CD4-positive, alpha-beta T cell (primary cell): ENCODE measurements around the gene KRT6B. TPM values are rescaled to one million over a fixed set of nuclear protein-coding genes. Genes with fewer than 3 reads are reported as not detected.

Experiments
- ATAC-seq: fragments of 200-7000 bp; cut with Tn5 transposase; one replicate; pipeline ENCODE4 v1.10.0; 2022; ENCODE audit warnings: mild to moderate bottlenecking; ENCODE audit not compliant: poor library complexity
- CTCF ChIA-PET: fragments of 350-600 bp; sonication (Branson Sonifier 250); formaldehyde crosslinking; loops from one replicate; lab custom pipeline; 2021; ENCODE audit warnings: antibody characterized with exemption, inconsistent platforms; lab: Charles Lee
- POLR2A ChIA-PET: fragments of 350-600 bp; sonication (Branson Sonifier 250); formaldehyde crosslinking; loops from one replicate; lab custom pipeline; 2021; ENCODE audit warnings: antibody characterized with exemption, inconsistent platforms; lab: Charles Lee
- DNase-seq, 14 experiments: peaks; one replicate each; pipeline ENCODE4 v3.0.0-alpha.2; 2013 to 2020; ENCODE audit warnings: mixed read lengths in 2 of 14
- H3K27ac ChIP-seq, 2 donors: one replicate each; pipeline versions ENCODE4 v1.5.1 to v1.7.0; 2013; ENCODE audit warnings: low read length in 2 of 2, low read depth in 1 of 2, mild to moderate bottlenecking in 1 of 2
- H3K27me3 ChIP-seq, 2 experiments: 1 replicate in 1 of 2; 2 replicates in 1 of 2; pipeline versions ENCODE4 v1.6.1 to v1.7.0; 2013; ENCODE audit warnings: low read length in 2 of 2, control low read depth in 1 of 2, mild to moderate bottlenecking in 1 of 2, moderate library complexity in 1 of 2; ENCODE audit not compliant: insufficient read depth in 2 of 2, control insufficient read depth in 1 of 2
- H3K36me3 ChIP-seq: one replicate; pipeline ENCODE4 v1.6.1; 2013; ENCODE audit warnings: low read length, control low read depth; ENCODE audit not compliant: insufficient read depth
- H3K4me1 ChIP-seq: one replicate; pipeline ENCODE4 v1.6.1; 2013; ENCODE audit warnings: low read length, control low read depth; ENCODE audit not compliant: insufficient read depth
- H3K4me3 ChIP-seq: one replicate; pipeline ENCODE4 v1.5.1; 2013; ENCODE audit warnings: mild to moderate bottlenecking, low read length, moderate library complexity
- H3K9me3 ChIP-seq, 2 experiments: 1 replicate in 1 of 2; 2 replicates in 1 of 2; pipeline versions ENCODE4 v1.6.1 to v1.7.0; 2013; ENCODE audit warnings: low read length in 2 of 2, mild to moderate bottlenecking in 2 of 2, control low read depth in 1 of 2, moderate library complexity in 1 of 2; ENCODE audit not compliant: control insufficient read depth in 1 of 2, insufficient read depth in 1 of 2
- H3K27ac Mint-ChIP-seq: one replicate; pipeline ENCODE4 v1.8.0; 2020; ENCODE audit warnings: mixed read lengths
- H3K27me3 Mint-ChIP-seq: one replicate; pipeline ENCODE4 v1.8.0; 2021; ENCODE audit warnings: mixed read lengths
- H3K36me3 Mint-ChIP-seq: one replicate; pipeline ENCODE4 v1.8.0; 2021; ENCODE audit warnings: low read depth, mixed read lengths
- H3K4me1 Mint-ChIP-seq: one replicate; pipeline ENCODE4 v1.8.0; 2021; ENCODE audit warnings: low read depth, mixed read lengths
- H3K4me3 Mint-ChIP-seq: one replicate; pipeline ENCODE4 v1.8.0; 2020; ENCODE audit warnings: mild to moderate bottlenecking, mixed read lengths
- H3K9me3 Mint-ChIP-seq: one replicate; pipeline ENCODE4 v1.8.0; 2020; ENCODE audit warnings: mixed read lengths
- CTCF ChIP-seq: fragments of 200-600 bp; IDR thresholded peaks from one replicate; pipeline ENCODE4 v1.8.0; 2022; ENCODE audit warnings: antibody characterized with exemption, mild to moderate bottlenecking
- intact Hi-C, 2 experiments: fragments of 100-400 bp; cut with DNase I in 1 of 2; cut with micrococcal nuclease in 1 of 2; formaldehyde crosslinking; loops; one replicate each; pipeline versions ENCODE4 v1.15.1 to v1.9.0; 2023 to 2025; cut with DNase I, micrococcal nuclease
- total RNA-seq, 174 experiments: library from RNA in 2 of 174; stranded (reverse) in 2 of 174; gene quantifications; one replicate each; pipeline ENCODE4 v1.2.3 and lab custom pipeline; 2021 to 2026

KRT6B gene
- total RNA-seq, 2 experiments from 2014 or later = not detected

DNA sequence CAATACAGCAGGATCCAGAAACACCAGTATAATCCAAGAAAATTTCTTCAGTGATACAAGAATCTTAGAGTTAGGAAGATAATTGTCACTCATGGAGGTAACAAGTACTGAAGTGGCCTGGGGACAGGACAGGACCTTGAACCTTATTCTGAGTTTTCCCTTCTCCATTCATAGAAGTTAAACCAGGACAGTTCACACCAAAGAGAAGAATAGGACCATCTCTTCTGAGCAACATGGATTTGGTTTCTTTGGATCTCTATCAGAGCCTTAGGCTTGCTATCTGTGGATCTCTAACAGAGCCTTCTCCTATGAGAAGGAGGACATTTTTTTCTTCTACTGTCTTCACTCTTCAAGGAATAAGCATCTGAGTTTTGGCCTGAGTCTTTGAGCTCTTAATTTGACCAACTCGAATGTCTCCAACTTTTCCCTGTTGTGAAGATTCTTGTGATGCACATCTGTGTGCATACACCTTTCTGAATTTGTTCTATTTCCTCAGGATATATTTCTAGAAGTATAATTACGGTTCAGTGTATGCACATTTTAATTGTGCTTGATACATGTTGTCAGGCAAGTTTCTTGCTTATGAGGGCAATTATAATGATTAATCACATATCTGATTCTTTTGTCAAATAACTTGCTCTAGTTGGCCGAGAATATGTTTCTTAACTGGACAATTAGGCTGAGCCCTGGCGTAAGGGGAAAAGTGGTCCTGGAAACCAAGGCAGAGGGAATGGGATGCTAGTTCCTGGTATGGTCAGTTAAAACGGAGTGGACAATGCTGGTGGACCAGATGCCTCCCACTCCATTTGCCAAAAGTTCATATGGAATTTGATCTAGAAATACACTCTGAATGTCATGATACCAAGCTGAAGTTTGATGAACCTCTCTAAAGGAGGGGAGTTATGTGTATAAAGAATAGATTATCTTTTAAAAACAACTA is 34.5 kb upstream of the KRT6B start:
- peaks cover 0 to 3% of the 10 kb centered on the region in 2 experiments for H3K27me3 ChIP-seq
- Mint-ChIP-seq H3K27ac (no peak overlapping the region), H3K9me3 (peaks cover 7% of the 10 kb centered on the region), H3K36me3 (no peaks in the 10 kb centered on the region), H3K27me3 (peaks cover 69% of the 10 kb centered on the region), H3K4me1 (no peaks in the 10 kb centered on the region), H3K4me3 (no peak overlapping the region)
- H3K4me3 ChIP-seq = no peak overlapping the region
- no peaks in the 10 kb centered on the region for H3K36me3 ChIP-seq
- DNase-seq = no peak
- no peak for ATAC-seq
- H3K27ac ChIP-seq = no peak overlapping the region
- no peak for TF ChIP-seq CTCF
- intact Hi-C loops = no loop called here
- POLR2A ChIA-PET = no interaction called here
- no peaks in the 10 kb centered on the region for H3K4me1 ChIP-seq
- CTCF ChIA-PET = no interaction called here
- H3K9me3 ChIP-seq = peaks cover 0 to 9% of the 10 kb centered on the region in 2 experiments

DNA sequence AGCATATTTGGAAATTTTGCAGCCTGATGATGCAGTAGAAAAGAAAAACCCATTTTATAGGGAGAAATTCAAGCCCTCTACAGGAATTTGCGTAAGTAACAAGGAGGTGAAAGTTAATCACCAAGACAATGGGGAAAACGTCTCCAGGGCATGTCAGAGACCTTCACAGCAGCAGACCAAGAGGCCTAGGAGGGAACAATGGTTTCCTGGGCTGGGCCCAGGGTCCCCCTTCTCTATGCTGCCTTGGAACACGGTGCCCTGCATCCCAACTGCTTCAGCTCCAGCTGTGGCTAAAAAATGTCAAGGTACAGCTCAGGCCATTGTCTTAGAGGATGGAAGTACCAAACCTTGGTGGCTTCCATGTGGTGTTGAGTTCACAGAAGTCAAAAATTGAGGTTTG is 28.1 kb upstream of the KRT6B start:
- no peaks in the 10 kb centered on the region for H3K36me3 Mint-ChIP-seq
- peaks cover 35% of the 10 kb centered on the region for H3K27me3 Mint-ChIP-seq

DNA sequence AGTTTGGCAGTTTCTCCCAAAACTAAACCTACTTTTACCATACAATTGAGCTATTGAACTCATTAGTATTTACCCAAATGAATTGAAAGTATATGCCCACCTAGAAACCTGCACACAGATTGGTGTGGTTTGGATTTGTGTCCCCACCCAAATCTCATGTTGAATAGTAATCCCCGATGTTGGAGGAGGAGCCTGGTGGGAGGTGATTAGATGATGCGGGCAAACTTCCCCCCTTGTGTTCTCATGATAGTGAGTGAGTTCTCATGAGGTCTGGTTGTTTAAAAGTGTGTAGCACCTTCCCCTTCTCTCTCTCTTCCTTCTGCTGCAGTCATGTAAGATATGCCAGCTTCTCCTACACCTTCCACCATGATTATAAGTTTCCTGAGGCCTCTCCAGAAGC is 25.7 kb upstream of the KRT6B start:
- no peaks in the 10 kb centered on the region for H3K9me3 ChIP-seq
- DNase-seq (no peak), ATAC-seq (no peak)
- ChIA-PET POLR2A (no interaction called here), CTCF (no interaction called here)
- H3K27me3 ChIP-seq = peaks cover 0 to 2% of the 10 kb centered on the region in 2 experiments
- Mint-ChIP-seq H3K4me1 (no peaks in the 10 kb centered on the region), H3K27me3 (peaks cover 19% of the 10 kb centered on the region), H3K27ac (no peak overlapping the region), H3K9me3 (no peaks in the 10 kb centered on the region), H3K4me3 (no peak overlapping the region), H3K36me3 (no peaks in the 10 kb centered on the region)
- H3K27ac ChIP-seq = no peak overlapping the region
- H3K4me1 ChIP-seq = no peaks in the 10 kb centered on the region
- H3K36me3 ChIP-seq = no peaks in the 10 kb centered on the region
- H3K4me3 ChIP-seq = no peak overlapping the region
- intact Hi-C loops = no loop called here
- no peak for TF ChIP-seq CTCF

More for the DNA sequence above, 28.1 kb upstream of the KRT6B start:
- ATAC-seq (no peak), DNase-seq (no peak)
- intact Hi-C loops = no loop called here
- Mint-ChIP-seq H3K27ac (no peak overlapping the region), H3K9me3 (peaks cover 7% of the 10 kb centered on the region), H3K4me3 (no peak overlapping the region), H3K4me1 (no peaks in the 10 kb centered on the region)
- H3K27ac ChIP-seq = no peak overlapping the region
- H3K4me1 ChIP-seq = no peaks in the 10 kb centered on the region
- POLR2A ChIA-PET = no interaction called here
- CTCF ChIA-PET = no interaction called here
- TF ChIP-seq CTCF = no peak
- peaks cover 0 to 2% of the 10 kb centered on the region in 2 experiments for H3K27me3 ChIP-seq
- no peaks in the 10 kb centered on the region for H3K36me3 ChIP-seq
- H3K4me3 ChIP-seq = no peak overlapping the region
- peaks cover 0 to 8% of the 10 kb centered on the region in 2 experiments for H3K9me3 ChIP-seq
